PC-3 (cell line): ENCODE results near the gene MACROD2.

ENCODE experiments used
- EZH2 ChIP-seq: fragments of 300-600 bp; sonication (generic); IDR thresholded peaks from one replicate; pipeline ENCODE4 v1.6.1; 2017; ENCODE audit warnings: antibody characterized with exemption, mild to moderate bottlenecking, low read length; ENCODE audit not compliant: unreplicated experiment
- EZH2phosphoT487 ChIP-seq: fragments of 300-600 bp; sonication (generic); IDR thresholded peaks from 2 replicates; pipeline ENCODE4 v1.6.1; 2018; ENCODE audit warnings: mild to moderate bottlenecking, antibody characterized with exemption, low read length, borderline replicate concordance
- TF ChIP-seq, protein P1 (sequence below): fragments of 300-600 bp; sonication (generic); conservative IDR thresholded peaks from 2 replicates; pipeline ENCODE4 v1.5.1; 2017; ENCODE audit warnings: antibody characterized with exemption, low read depth, mild to moderate bottlenecking, low read length

- TF ChIP-seq EZH2 (no peak), EZH2phosphoT487 (no peak)
- TF ChIP-seq, protein P1, sequence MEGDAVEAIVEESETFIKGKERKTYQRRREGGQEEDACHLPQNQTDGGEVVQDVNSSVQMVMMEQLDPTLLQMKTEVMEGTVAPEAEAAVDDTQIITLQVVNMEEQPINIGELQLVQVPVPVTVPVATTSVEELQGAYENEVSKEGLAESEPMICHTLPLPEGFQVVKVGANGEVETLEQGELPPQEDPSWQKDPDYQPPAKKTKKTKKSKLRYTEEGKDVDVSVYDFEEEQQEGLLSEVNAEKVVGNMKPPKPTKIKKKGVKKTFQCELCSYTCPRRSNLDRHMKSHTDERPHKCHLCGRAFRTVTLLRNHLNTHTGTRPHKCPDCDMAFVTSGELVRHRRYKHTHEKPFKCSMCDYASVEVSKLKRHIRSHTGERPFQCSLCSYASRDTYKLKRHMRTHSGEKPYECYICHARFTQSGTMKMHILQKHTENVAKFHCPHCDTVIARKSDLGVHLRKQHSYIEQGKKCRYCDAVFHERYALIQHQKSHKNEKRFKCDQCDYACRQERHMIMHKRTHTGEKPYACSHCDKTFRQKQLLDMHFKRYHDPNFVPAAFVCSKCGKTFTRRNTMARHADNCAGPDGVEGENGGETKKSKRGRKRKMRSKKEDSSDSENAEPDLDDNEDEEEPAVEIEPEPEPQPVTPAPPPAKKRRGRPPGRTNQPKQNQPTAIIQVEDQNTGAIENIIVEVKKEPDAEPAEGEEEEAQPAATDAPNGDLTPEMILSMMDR = no peak
These were observed 2062.3 kb downstream of the MACROD2 start for GRCh38 chr20:16057651-16058050.
